GM18505 (cell line): ENCODE data around the gene ATP11A.

Source experiments
- ATAC-seq: cut with Tn5 transposase; IDR thresholded peaks from one replicate; pipeline ENCODE4 v1.9.1; 2021; ENCODE audit not compliant: unreplicated experiment
- POLR2A ChIP-seq: IDR thresholded peaks from 4 replicates; pipeline ENCODE4 v1.6.1; 2011; ENCODE audit warnings: borderline replicate concordance; ENCODE audit not compliant: insufficient read depth, insufficient read length; ENCODE audit errors: extremely low read depth

The ATP11A gene

DNA sequence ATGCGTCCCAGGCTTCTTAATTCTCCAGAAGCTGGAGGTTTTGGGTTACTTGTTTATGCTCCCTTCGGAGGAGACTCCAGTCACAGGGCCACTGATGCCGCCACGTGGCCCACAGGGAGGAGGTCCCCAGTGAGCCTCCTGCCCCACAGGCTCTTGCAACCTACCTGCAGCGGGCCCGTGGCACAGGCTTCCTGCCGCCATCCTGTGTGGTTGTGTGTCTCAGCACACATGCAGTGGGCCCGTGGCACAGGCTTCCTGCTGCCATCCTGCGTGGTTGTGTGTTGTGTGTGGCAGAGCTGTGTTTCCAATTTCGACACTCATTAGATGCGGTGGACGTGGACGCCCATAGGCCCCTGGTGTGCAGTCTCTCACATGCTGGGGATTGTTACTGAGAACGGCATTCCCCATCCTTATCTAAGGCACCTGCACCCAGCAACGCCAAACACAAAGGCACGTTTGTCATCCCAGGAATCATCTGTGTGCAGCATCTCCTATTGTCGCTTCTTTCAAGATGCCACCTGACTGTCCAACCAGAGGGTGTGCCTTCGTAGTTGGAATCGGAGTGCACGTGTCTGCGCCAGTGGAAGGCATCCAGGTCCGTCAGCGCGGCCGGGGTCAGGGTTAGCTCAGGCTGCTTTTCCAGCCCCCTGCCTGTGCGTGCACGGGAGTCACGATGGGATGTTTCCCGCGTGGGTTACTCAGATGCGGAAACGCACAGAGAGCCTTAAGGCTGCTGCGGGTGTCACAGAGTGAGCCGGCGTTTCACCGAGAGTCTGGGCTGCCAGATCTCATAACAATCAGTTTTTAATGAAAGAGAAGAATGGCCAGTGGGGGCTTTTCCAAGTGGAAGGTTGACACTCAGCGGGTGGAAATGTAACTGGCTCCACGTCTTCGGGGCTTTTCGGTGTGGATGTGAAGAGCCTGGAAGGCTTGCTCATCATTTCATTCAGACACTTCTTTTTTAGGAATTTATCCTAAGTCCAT, 119.8 kb downstream of the ATP11A start:
- ATAC-seq = no peak

DNA sequence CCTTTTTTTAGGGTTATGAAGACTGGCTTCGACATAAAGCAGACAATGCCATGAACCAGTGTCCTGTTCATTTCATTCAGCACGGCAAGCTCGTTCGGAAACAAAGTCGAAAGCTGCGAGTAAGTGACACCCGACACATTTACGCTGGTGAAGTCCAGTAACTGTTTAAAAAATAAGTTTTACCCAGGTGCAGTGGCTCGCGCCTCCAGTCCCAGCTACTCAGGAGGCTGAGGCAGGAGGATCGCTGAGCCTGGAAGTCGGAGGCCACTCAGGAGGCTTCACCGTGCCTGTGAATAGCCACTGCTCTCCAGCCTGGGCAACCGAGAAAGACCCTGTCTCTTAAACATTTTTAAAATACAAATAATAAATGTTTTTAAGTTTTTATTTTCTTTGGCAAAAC, 120.8 kb downstream of the ATP11A start:
- no peak for ATAC-seq
- no peak for TF ChIP-seq POLR2A

More for the DNA sequence above, 119.8 kb downstream of the ATP11A start:
- TF ChIP-seq POLR2A = no peak

DNA sequence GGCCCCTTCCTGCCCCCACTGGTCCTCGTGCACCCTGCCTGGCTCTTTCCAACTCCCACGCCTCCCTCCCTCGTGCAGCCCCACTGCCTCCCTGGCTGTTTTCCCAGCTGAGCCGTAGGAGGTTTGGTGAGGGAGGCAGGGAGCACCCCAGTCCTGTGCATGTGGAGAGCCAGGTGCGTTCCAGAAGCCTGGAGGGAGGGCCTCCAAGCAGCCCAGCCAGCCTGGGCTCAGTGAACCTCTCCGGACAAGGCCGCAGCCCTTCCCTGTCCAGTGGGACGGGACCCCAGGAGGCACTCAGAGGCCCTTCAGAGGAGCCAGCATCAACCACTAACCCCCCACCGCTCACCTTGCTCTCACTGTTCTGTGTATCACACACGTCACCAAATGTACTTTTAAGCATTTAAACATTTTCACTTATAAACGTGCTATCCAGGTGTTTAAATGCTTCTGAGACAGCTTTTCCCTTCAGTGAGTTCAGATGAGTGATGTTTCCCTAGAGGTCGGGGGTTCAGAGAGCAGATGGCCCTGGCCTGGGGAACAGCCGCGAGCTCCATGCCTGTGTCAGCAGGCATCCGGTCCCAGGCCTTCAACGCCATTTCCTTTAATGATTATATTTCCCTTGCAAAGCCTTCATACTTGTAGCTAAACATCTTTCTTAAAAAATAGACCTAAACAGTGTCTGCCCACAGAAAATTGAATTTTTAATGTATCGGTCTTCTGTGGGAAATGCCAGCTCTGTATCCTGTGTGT, 122.6 kb downstream of the ATP11A start:
- no peak for TF ChIP-seq POLR2A

DNA sequence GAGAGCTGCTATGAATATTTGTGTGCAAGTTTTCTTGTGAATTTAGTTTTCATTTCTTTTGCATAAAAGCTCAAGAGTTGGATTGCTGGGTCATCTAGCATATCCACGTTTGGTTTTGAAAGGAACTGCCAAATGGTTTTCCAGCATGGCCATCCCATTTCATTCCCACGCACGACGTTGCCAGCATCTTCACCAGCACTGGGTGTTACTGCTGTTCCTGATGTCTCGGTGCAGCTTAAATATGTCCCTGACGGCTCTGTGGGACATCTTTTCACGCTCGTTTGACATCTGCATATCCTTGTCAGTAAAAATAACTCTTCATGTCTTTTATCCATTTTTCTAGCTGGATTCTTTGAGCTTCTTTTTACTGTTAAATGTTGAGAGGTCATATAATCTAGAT, 123.7 kb downstream of the ATP11A start:
- TF ChIP-seq POLR2A = no peak
- no peak for ATAC-seq

More for the DNA sequence above, 122.6 kb downstream of the ATP11A start:
- ATAC-seq = no peak

DNA sequence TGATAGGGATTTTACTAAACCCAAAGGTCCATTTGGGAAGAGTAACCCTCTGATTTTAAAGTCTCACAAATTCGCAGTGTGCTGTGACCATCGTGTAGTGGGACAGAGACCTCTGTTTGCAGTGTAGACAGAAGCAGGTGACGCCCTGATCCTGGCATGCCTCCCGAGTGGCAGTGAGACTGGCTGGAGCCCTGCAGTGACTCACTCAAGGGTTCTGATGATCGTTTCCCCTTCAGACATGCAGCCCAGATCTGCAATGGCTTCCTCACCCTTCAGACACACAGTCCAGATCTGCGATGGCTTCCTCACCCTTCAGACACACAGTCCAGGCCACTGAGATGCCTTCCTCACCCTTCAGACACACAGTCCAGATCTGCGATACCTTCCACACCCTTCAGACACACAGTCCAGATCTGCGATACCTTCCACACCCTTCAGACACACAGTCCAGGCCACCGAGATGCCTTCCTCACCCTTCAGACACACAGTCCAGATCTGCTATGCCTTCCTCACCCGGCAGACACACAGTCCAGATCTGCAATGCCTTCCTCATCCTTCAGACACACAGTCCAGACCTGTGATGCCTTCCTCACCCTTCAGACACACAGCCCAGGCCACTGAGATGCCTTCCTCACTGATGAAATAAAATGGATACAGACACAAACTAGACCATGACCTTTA, 125.2 kb downstream of the ATP11A start:
- ATAC-seq = no peak
- TF ChIP-seq POLR2A = no peak

DNA sequence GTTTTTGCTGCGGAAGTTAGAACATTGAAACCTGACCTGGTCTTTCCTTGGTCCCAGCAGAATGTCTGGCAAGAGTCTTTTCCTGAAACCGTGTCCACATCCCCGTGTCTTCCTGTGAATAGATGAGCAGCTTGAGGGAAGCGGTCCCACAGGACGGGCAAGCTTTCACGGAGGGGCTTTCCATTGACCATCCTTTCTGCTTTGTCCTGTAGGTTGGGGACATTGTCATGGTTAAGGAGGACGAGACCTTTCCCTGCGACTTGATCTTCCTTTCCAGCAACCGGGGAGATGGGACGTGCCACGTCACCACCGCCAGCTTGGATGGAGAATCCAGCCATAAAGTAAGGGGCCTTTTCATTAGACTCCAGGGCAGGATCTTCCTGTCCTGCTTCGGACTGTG, 126.0 kb downstream of the ATP11A start:
- no peak for TF ChIP-seq POLR2A
- ATAC-seq = no peak

DNA sequence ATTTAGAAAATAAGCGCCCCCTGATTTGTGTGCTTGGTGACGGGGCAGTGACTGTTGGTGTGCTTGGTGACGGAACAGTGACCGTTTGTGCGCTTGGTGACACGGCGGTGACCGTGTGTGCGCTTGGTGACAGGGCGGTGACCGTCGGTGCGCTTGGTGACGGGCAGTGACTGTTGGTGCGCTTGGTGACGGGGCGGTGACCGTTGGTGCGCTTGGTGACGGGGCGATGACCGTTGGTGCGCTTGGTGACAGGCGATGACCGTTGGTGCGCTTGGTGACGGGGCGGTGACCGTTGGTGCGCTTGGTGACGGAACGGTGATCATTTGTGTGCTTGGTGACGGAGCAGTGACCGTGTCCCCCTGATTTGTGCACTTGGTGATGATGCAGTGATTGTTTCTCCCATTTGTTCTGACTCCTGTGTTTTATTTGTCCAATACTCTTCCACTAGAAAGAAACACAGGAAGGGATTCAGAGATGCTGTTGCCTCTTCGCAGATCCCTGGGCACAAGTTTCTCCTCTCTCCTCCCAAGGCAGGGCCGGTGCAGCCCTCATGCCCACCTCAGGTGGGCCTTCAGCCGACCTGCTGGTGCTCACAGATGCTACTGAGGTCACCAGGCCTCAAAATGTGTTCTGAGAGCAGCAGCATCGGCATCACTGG, 128.3 kb downstream of the ATP11A start:
- no peak for ATAC-seq
- no peak for TF ChIP-seq POLR2A

DNA sequence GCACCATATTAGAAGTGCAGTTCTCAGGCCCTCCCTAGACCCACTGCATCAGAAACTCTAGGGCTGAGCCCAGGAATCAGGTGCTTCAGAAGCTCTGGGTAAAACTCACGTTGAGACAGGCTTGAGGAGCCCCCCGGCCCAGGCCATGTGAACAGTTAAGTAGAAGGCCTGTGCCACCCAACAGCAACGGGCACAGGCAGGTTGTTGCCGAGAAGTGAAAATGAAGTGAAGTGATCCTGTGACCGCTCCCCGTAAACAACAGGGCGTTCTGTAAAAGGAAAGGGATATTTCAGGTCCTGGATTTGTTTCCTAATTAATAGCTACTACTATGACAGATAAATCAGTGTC, 128.8 kb downstream of the ATP11A start:
- no peak for TF ChIP-seq POLR2A
- no peak for ATAC-seq

DNA sequence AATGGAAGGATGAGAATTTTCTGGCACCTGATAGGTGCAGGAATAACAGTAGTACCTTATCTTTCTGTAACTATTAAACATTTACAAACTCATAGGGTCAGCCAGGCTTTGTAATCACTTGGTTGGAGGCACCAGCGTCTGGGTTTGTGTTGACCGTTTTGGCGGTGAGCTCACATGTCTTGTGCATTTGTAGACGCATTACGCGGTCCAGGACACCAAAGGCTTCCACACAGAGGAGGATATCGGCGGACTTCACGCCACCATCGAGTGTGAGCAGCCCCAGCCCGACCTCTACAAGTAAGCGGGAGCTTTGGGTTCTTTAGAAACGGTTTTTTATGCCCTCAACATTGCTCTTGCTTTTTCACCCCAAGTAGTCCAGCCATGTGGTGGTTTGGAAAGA, 129.3 kb downstream of the ATP11A start:
- no peak for ATAC-seq
- TF ChIP-seq POLR2A = no peak

DNA sequence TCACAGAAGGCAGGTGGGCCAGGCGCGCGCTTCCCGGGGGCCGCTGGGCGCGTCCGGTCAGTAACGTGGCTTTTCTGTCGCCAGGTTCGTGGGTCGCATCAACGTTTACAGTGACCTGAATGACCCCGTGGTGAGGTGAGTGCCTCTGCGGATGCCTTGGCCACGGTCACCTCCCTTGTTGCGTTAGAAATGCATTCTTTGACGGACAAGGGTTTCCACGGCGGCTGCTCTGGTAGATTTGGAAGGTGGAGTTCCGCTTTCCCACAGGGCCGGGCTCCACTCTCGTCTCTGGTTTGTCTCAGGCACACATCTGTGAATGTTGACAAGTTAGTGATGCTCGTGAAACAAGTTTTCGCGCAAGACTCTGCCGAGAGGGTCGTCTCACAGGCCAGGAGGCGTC, 130.0 kb downstream of the ATP11A start:
- no peak for ATAC-seq
- TF ChIP-seq POLR2A = no peak

DNA sequence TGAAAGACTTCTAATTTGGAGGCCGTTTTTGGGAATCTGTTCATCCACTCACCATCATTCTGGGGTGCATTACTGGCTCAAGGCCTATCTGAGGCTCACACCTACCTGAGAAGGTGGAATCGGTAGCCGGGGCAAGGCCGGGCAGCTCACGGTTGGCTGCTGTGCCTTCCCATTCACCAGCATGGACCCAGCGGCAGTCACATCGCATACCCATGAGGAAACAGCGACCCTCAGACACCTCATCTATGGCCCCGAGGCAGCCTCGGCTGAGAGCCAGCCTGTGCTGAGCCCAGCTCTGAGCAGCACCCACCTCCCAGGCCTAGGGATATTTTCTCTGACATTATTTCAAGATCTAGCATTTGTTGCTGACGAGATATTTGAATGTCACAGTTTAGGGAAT, 130.5 kb downstream of the ATP11A start:
- ATAC-seq = no peak
- TF ChIP-seq POLR2A = no peak

DNA sequence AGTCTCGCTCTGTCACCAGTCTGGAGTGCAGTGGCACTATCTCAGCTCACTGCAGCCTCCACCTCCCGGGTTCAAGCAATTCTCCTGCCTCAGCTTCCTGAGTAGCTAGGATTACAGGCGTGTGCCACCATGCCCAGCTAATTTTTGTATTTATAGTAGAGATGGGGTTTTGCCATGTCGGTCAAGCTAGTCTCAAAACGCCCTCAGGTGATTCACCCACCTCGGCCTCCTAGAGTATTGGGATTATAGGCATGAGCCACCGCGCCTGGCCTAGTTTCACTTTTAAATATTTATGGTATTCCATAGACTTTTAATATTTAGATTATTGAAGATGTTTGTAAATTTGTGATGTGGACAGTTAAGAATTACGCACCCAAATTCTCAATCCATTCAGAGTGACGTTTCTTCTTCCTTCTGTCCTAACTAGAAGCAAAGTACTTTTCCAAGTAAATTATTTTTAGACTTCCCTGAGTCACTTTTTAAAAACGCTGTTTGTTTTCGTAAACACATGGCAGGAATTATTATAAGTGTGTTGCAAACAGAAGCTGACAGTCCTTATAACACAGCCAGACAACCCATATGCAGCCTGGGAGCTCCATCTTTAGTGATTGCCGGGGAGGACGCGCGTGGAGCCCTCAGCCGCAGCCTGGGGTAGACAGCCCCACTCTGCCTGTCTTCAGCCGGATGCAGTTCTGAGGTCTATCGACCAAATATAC, 131.7 kb downstream of the ATP11A start:
- no peak for ATAC-seq
- TF ChIP-seq POLR2A = no peak
